Neutrophil (primary cell): ENCODE data around the gene AFF1.

Source experiments
- H3K27ac ChIP-seq: fragments of 200-600 bp; sonication (generic); 2 replicates; pipeline ENCODE4 v1.5.1; 2016; ENCODE audit warnings: mild to moderate bottlenecking, moderate library complexity
- H3K27me3 ChIP-seq: fragments of 200-600 bp; sonication (generic); 2 replicates; pipeline ENCODE4 v1.6.0; 2016; ENCODE audit warnings: mild to moderate bottlenecking
- H3K36me3 ChIP-seq: fragments of 200-600 bp; sonication (generic); 2 replicates; pipeline ENCODE4 v1.5.1; 2017
- H3K4me1 ChIP-seq, 2 experiments: fragments of 200-600 bp in 1 of 2; sonication (generic) in 1 of 2; 1 replicate in 1 of 2; 2 replicates in 1 of 2; pipeline versions ENCODE4 v1.5.1 to v1.6.1; 2013 to 2016; ENCODE audit warnings: low read depth in 1 of 2, low read length in 1 of 2, mild to moderate bottlenecking in 1 of 2, moderate library complexity in 1 of 2; ENCODE audit not compliant: control insufficient read depth in 1 of 2, insufficient read depth in 1 of 2
- H3K4me3 ChIP-seq, 2 experiments: fragments of 200-600 bp in 1 of 2; sonication (generic) in 1 of 2; 1 replicate in 1 of 2; 2 replicates in 1 of 2; pipeline ENCODE4 v1.5.1; 2013 to 2016; ENCODE audit warnings: low read depth in 1 of 2, low read length in 1 of 2, mild to moderate bottlenecking in 1 of 2, moderate library complexity in 1 of 2
- H3K9me3 ChIP-seq: fragments of 200-600 bp; sonication (generic); 2 replicates; pipeline ENCODE4 v1.5.1; 2016
- TF ChIP-seq, protein P1 (sequence below): fragments of 200-600 bp; sonication (generic); IDR thresholded peaks from 2 replicates; pipeline ENCODE4 v1.5.1; 2016; ENCODE audit warnings: antibody characterized with exemption

Gene AFF1

DNA sequence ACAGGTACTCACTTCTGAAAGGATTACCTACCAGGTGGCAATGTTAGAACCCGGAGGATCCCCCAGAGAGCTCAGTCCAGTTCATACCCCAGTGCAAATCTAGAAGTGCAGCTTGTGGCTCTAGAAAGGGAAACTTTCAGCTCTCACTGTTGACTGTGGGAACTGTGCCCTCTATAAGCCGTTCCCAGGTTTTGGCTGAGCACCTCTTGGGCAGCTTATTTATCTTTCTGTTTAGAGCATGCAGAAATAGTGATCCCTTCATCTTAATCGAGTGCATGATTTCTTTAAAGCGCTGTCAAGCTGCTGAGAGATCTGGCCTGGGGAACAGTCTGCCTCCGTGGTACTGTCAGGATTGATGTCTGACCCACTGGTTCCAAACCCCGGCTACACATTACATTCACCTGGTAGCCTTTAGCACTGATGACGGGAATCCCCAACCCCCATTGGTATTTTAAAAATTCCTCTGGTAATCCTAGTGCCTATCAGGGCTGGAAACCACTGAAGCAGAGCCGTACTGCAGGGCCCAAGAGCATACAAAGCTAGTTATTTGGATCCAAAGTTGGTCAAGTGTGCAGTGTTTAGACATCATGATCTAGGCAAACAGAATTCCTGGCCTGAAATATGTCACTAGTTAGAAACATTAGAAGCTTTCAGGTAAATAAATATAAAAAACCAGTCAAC, 182.4 kb downstream of the AFF1 start:
- H3K36me3 ChIP-seq, result peaks cover 83% of the 10 kb centered on the region

DNA sequence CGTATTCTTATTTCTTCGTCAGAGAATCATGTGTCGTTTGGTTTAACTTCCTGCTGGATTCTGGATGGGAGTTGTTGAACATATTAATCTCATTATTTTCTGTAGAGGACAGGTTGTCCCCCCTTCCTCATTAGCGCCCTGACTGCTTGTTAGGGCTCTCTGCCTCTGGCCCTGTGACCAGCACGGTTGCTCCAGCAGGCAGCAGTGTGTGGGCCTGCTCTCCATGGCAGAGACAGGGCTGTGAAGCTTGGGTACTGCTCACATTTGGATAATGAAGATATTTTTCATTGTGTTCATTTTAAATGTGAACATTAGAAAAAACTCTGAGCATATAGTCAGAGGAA, 182.9 kb downstream of the AFF1 start:
- Histone ChIP-seq H3K4me3 (no peak overlapping the region), H3K4me1 (peaks cover 8 to 13% of the 10 kb centered on the region in 2 experiments), H3K36me3 (peaks cover 79% of the 10 kb centered on the region), H3K27me3 (no peaks in the 10 kb centered on the region), H3K9me3 (no peaks in the 10 kb centered on the region), H3K27ac (no peak overlapping the region)
- TF ChIP-seq, protein P1, sequence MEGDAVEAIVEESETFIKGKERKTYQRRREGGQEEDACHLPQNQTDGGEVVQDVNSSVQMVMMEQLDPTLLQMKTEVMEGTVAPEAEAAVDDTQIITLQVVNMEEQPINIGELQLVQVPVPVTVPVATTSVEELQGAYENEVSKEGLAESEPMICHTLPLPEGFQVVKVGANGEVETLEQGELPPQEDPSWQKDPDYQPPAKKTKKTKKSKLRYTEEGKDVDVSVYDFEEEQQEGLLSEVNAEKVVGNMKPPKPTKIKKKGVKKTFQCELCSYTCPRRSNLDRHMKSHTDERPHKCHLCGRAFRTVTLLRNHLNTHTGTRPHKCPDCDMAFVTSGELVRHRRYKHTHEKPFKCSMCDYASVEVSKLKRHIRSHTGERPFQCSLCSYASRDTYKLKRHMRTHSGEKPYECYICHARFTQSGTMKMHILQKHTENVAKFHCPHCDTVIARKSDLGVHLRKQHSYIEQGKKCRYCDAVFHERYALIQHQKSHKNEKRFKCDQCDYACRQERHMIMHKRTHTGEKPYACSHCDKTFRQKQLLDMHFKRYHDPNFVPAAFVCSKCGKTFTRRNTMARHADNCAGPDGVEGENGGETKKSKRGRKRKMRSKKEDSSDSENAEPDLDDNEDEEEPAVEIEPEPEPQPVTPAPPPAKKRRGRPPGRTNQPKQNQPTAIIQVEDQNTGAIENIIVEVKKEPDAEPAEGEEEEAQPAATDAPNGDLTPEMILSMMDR, result no peak

More for the DNA sequence above, 182.4 kb downstream of the AFF1 start:
- H3K27me3 ChIP-seq, result no peaks in the 10 kb centered on the region
- peaks cover 3 to 9% of the 10 kb centered on the region in 2 experiments for H3K4me1 ChIP-seq
- H3K9me3 ChIP-seq, result no peaks in the 10 kb centered on the region
- no peak overlapping the region for H3K27ac ChIP-seq
- H3K4me3 ChIP-seq, result no peak overlapping the region
- TF ChIP-seq, protein P1, result no peak

DNA sequence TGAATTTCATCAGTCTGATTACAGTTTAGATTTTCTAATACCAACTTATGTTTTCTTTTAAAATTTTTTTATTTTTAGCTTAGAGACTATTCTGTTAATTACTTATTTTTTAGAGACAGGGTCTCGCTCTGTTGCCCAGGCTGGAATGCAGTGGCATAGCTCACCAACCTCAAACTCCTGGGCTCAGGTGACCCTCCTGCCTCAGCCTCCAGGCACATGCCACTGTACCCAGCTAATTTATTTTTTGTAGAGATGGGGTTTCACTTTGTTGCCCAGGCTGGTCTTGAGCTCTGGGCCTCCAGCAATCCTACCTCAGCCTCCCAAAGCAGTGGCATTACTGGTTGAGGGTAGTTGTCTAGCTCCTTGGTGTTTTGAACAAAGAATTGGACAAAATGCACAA, 183.6 kb downstream of the AFF1 start:
- peaks cover 10 to 17% of the 10 kb centered on the region in 2 experiments for H3K4me1 ChIP-seq
- no peaks in the 10 kb centered on the region for H3K9me3 ChIP-seq
- H3K27ac ChIP-seq, result no peak overlapping the region
- peaks cover 72% of the 10 kb centered on the region for H3K36me3 ChIP-seq
- TF ChIP-seq, protein P1, result no peak
- no peaks in the 10 kb centered on the region for H3K27me3 ChIP-seq
- no peak overlapping the region for H3K4me3 ChIP-seq

DNA sequence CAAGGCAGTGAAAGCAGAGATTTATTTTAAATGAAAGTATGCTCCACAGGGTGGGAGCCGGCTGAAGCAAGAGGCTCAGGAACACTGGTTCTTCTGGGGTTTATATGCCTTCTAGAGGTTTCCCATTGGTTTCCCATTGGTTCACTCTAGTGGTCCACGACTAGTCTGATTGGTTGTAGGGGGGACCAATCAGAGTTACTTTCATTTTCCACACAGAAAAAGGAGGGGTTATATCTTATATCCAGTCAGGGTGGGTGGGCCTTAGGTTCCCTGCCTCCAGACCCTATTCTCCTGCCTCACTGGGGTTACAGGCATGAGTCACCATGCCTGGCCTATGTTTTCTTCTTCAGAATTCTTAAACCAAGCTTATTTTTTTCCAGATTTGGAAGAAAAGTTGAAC, 184.0 kb downstream of the AFF1 start:
- H3K27me3 ChIP-seq, result no peaks in the 10 kb centered on the region
- H3K36me3 ChIP-seq, result peaks cover 71% of the 10 kb centered on the region
- TF ChIP-seq, protein P1, result no peak
- H3K27ac ChIP-seq, result no peak overlapping the region
- H3K4me3 ChIP-seq, result no peak overlapping the region
- H3K9me3 ChIP-seq, result no peaks in the 10 kb centered on the region
- H3K4me1 ChIP-seq, result peaks cover 10 to 17% of the 10 kb centered on the region in 2 experiments

GRCh38 chr4:87120010-87120409, 185.2 kb downstream of the AFF1 start:
- no peak overlapping the region for H3K27ac ChIP-seq

More at GRCh38 chr4:87120010-87120409, 185.2 kb downstream of the AFF1 start:
- Histone ChIP-seq H3K9me3 (no peaks in the 10 kb centered on the region), H3K4me1 (peaks cover 10 to 17% of the 10 kb centered on the region in 2 experiments), H3K27me3 (no peaks in the 10 kb centered on the region), H3K4me3 (no peak overlapping the region), H3K36me3 (peaks cover 62% of the 10 kb centered on the region)
- TF ChIP-seq, protein P1, result no peak
